ENCODE measurements around the gene C1orf94. TPM values are rescaled to one million over a fixed set of nuclear protein-coding genes. Genes with fewer than 3 reads are reported as not detected.

The C1orf94 gene
- total and polyA plus RNA-seq, 2 of the 4 experiments (the other 2 are of a cell fraction): not detected

GRCh38 chr1:34143975-34144374, 32.7 kb upstream of the C1orf94 start:
- Histone ChIP-seq H3K9me3 (ENCODE audit: control insufficient read depth, insufficient read depth, low read length) (peaks cover 18% of the 10 kb centered on the region), H3K9ac (ENCODE audit: low read depth, low read length) (no peak overlapping the region), H2BK5ac (ENCODE audit: low read depth, low read length, poor library complexity, severe bottlenecking) (no peak overlapping the region), H4K20me1 (ENCODE audit: insufficient read depth, low read length) (no peaks in the 10 kb centered on the region), H4K8ac (ENCODE audit: low read depth in 2 of 2, low read length in 2 of 2) (no peak overlapping the region), H3K9me1 (ENCODE audit: insufficient read depth, low read length) (no peaks in the 10 kb centered on the region), H4K5ac (ENCODE audit: low read depth, low read length) (no peak overlapping the region), H3K27me3 (ENCODE audit: control insufficient read depth, insufficient read depth, low read length) (no peaks in the 10 kb centered on the region), H3K4ac (ENCODE audit: low read depth, low read length) (no peak overlapping the region), H3K27ac (ENCODE audit: insufficient read depth, low read length) (no peak overlapping the region), H2AK9ac (replicated peaks; ENCODE audit: low read depth, low read length, poor library complexity) (no peak overlapping the region), H2BK120ac (ENCODE audit: low read depth, low read length) (no peak overlapping the region), H3K23ac (ENCODE audit: low read depth, low read length) (no peak overlapping the region), H2BK20ac (ENCODE audit: low read depth, low read length) (no peak overlapping the region), H3K36me3 (ENCODE audit: control insufficient read depth, insufficient read depth, low read length) (no peaks in the 10 kb centered on the region), H3K14ac (replicated peaks; ENCODE audit: low read depth, low read length) (no peak overlapping the region), H3K4me2 (ENCODE audit: low read depth, low read length) (no peak overlapping the region), H3K79me1 (ENCODE audit: low read depth in 1 of 2, low read length in 2 of 2) (no peaks in the 10 kb centered on the region), H2AFZ (replicated peaks; ENCODE audit: low read length, poor library complexity) (no peak overlapping the region), H4K91ac (ENCODE audit: insufficient read depth, low read depth, low read length) (no peak overlapping the region), H3K18ac (ENCODE audit: low read depth, low read length) (no peak overlapping the region), H3K4me3 (ENCODE audit: insufficient read depth, low read depth, low read length) (no peak overlapping the region), H2AK5ac (ENCODE audit: low read depth, low read length) (no peak overlapping the region), H2BK15ac (ENCODE audit: low read depth, low read length) (no peak overlapping the region), H3K56ac (ENCODE audit: extremely low read depth, insufficient read depth, low read length) (no peak overlapping the region), H3K4me1 (ENCODE audit: control insufficient read depth, insufficient read depth, low read length) (no peaks in the 10 kb centered on the region)
- ChIA-PET CTCF (no interaction called here), POLR2A (ENCODE audit: unreplicated experiment) (no interaction called here)
- DNase-seq (no peak), ATAC-seq (ENCODE audit: low read depth) (no peak)
- TF ChIP-seq RAD21 (IDR thresholded peaks at IDR 0.05; ENCODE audit: low read length): no peak
- TF ChIP-seq USF2 (IDR thresholded peaks at IDR 0.05; ENCODE audit: low read depth, low read length): no peak
- TF ChIP-seq MAFK (IDR thresholded peaks at IDR 0.05; ENCODE audit: low read depth, low read length): no peak
- dilution Hi-C loops (cut with HindIII; ENCODE audit: low sequenced_read_pairs, unreplicated experiment) (no loop called here), in situ Hi-C loops (cut with MboI; ENCODE audit: low sequenced_read_pairs) (no loop called here), intact Hi-C loops (cut with micrococcal nuclease) (no loop called here)
- no TSS peak for BruUV-seq (replicated peaks)
- WGBS, 2 experiments (ENCODE audit: extremely low coverage in 2 of 2, insufficient read length in 1 of 2): no CpG with 5 or more reads among the region's 2 CpGs
